HTERT RPE-1 (cell line): ENCODE results near the gene MAGEA11.
"Not testable (repeated sequence)": the region's sequence is repeated elsewhere in the genome, so short reads cannot be mapped to it uniquely, and the experiment has no call there.

ENCODE experiments used
- in situ Hi-C: fragments of 300-500 bp; cut with MboI; formaldehyde crosslinking; loops from 4 replicates; pipeline ENCODE4 v1.14.3; 2020; ENCODE audit warnings: low sequenced_read_pairs

The MAGEA11 gene

DNA sequence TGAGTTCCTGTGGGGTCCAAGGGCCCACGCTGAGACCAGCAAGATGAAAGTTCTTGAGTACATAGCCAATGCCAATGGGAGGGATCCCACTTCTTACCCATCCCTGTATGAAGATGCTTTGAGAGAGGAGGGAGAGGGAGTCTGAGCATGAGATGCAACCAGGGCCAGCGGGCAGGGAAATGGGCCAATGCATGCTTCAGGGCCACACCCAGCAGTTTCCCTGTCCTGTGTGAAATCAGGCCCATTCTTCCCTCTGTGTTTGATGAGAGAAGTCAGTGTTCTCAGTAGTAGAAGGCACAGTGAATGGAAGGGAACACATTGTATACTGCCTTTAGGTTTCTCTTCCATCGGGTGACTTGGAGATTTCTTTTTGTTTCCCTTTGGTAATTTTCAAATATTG lies 4.8 kb downstream of the MAGEA11 start:
- in situ Hi-C loops: no loop called here

GRCh38 chrX:149717803-149718202 lies 5.9 kb downstream of the MAGEA11 start:
- in situ Hi-C loops: no loop called here

DNA sequence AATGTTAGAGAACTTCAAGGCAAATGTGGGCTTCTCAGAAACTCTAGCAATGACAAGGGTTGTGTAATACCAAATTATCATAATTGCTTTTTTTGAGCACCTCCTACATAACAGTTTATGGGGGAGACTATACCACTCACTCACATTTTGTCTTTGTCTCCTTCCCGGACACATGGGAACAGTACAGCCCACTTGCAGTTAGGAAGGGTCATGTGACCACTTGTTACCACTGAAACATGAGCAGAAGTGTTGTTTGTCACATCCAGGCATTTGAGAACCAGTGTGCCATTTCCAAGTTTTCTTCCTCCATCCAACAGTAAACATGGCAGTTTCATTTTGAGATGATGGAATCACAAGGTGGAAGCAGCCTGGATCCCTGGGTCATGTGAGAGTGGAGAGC lies 6.9 kb downstream of the MAGEA11 start:
- in situ Hi-C loops: no loop called here

DNA sequence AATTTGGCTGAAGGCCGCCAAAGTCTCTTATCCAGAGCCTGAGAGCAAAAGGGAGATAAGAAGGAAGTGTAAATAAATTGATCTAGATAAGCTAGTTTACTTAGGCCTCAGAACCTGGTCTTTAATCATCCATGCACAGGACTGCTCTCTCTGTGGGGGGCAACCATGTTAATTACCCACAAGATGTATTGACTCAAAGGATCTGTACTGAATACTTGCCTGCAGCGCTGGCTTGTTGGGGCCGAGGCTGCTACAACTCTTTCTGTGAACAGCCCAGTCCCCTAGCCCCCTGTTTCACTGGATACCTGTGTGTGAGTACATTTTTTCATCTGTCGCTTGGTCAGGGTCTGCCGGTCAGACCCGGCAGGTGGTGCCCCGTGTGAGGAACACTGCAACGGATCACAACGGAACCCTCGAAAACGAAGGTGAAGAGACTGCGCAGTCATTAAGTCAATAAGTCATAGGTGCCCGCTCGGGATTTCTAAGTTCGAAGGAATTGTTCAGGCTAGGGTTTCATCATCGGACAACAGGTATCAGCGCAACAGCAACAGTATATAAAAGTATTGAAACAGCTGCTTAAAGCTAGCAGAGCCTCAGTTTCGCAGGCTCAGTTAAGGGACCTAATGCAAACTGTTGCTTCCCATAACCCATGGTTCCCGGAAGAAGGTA lies 8.3 kb downstream of the MAGEA11 start:
- in situ Hi-C loops: no loop called here

GRCh38 chrX:149721241-149721640 lies 9.4 kb downstream of the MAGEA11 start:
- in situ Hi-C loops: not testable (repeated sequence)

DNA sequence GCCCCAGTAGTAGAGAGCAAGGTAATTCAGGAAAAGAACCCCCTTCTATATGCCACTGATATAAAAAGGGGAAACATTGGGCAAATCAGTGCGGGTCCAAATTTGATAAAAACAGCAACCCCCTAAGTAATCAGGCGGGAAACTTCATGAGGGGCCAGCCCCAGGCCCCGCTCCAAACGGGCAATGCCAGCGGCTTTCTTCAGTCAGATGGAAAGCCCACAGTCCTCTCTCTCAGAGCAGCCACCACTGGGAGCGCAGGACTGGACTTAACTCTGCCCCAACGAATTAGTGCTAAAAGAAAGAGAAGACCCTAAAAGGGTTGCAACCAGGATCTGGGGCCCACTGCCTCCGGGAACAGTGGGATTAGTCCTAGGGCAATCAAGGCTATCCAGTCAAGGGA lies 9.9 kb downstream of the MAGEA11 start:
- in situ Hi-C loops: no loop called here

GRCh38 chrX:149723583-149724118 lies 11.8 kb downstream of the MAGEA11 start:
- in situ Hi-C loops: not testable (repeated sequence)

DNA sequence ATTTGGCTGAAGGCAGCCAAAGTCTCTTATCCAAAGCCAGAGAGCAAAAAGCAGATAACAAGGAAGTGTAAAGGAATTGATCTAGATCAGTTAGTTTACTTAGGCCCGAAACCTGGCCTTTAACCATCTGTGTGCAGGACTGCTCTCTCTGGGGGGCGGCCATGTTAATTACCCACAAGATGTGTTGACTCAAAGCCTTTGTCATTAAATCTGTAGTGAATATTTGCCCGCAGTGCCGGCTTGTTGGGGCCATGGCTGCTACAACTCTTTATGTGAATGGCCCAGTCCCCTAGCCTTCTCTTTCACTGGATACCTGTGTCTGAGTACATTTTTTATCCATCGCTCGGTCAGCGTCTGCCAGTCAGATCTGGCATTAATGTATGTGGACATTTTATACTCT lies 15.4 kb downstream of the MAGEA11 start:
- in situ Hi-C loops: not testable (repeated sequence)

- in situ Hi-C loops: not testable (repeated sequence)
Observed at GRCh38 chrX:149742269-149742668, 30.4 kb downstream of the MAGEA11 start.

DNA sequence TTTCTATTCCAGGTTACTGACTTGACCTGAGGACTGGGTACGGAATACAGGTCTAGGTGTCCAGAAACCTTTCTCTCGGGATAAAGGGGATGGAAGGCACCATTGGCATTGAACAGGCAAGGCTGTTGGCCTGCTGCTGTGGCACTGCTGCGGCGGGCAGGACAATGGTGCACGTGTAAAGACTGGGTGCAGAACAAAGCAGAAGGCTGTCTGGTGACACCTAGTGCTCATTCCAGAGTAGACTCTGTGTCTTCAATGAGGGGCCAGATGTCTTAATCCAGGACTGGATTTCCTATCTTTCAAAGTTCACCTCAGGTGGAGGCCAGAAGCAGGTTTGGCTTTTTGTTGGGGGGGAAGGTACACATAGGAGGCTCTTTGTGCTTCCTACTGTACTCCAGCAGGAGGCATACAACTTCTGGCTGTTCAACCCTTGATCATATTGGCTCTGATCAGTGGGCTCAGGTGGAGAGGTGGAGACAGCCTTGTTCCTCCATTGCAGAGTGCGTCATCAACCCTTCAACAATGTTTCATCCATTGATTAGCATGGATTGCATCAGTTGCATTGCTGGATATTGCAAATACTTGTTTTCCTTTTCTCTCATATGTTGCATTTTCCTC lies 34.6 kb downstream of the MAGEA11 start:
- in situ Hi-C loops: not testable (repeated sequence)

DNA sequence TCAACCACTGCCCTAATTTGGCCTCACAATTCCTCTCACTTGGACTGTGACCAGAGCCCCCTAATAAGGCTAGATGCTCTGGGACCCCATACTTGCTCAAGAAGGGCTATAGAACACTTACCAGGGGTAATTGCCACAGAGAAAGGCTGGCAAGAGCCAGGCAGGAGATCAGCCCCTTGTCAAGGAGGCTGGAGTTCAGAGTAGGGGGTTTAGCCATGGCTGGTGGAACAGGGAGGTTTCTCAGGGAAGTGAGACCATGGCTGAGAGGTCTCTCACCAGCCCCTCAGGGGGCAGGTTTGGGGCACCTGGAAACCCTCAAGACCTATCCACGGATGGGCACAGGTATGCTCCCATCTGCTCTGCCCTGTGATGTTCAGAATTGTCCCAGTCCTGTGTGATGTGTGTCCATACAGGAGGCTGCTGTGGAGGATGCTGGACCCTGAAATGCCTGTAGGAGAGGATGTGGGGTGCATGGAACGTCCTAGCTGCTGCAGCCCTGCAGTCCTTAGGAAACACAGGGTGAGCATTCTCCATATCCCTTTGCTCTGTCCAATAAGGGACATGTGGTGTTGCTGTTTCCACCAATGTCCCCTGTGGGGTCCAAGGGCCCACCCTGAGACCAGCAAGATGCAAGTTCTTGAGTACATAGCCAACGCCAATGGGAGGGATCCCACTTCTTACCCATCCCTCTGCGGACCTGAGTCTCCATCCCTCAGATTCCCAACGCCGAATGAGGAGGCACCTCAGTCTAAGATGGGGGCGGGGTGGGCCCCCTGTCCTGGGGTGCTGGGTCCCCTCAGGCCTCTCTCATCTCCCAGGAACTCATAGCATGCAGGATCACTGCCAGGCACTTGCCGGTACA lies 45.6 kb downstream of the MAGEA11 start:
- in situ Hi-C loops: no loop called here

DNA sequence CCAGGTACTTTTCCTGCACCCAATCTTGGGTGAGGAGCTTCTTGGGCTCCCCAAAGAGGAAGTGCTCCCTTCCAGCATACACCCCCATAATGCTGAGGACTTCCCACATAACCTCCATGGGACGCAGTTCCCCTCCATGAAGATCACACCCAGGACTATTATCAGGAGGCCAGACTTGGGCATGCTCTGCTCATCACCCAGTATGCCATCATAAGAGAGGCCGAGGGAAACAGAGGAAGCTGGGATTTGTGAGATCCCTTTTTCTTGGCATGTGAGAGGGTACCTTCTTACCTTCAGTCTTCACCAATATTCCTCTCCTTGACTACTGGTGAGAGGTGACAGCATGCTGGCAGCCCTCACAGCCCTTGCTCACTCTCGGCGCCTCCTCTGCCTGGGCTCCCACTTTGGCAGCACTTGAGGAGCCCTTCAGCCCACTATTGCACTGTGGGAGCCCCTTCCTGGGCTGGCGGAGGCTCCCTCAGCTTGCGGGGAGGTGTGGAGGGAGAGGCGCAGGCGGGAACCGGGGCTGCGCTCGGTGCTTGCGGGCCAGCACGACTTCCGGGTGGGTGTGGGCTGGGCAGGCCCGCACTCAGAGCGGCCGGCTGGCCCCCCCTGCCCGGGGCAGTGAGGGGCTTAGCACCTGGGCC lies 46.3 kb downstream of the MAGEA11 start:
- in situ Hi-C loops: no loop called here

DNA sequence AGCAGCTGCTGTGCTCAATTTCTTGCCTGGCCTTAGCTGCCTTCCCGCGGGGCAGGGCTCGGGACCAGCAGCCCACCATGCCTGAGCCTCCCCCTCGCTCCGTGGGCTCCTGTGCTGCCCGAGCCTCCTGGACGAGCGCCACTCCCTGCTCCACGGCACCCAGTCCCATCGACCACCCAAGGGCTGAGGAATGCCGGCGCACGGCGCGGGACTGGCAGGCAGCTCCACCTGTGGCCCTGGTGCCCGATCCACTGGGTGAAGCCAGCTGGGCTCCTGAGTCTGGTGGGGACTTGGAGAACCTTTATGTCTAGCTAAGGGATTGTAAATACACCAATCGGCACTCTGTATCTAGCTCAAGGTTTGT lies 46.8 kb downstream of the MAGEA11 start:
- in situ Hi-C loops: not testable (repeated sequence)

DNA sequence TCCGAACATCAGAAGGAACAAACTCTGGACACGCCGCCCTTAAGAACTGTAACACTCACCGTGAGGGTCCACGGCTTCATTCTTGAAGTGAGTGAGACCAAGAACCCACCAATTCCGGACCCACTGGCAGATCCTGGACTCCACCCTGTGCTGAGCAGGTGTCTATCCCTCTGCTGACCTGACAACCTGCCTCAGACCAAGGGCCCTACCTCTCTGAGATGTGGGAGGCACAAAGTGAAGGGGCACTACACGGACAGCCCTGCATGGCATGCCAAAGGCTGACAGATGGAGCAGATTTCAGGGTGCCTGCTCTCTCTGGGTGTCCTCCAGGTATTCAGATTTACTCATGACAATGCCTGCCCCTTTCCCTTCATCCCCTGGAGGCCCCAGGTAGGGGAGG lies 48.0 kb downstream of the MAGEA11 start:
- in situ Hi-C loops: no loop called here

DNA sequence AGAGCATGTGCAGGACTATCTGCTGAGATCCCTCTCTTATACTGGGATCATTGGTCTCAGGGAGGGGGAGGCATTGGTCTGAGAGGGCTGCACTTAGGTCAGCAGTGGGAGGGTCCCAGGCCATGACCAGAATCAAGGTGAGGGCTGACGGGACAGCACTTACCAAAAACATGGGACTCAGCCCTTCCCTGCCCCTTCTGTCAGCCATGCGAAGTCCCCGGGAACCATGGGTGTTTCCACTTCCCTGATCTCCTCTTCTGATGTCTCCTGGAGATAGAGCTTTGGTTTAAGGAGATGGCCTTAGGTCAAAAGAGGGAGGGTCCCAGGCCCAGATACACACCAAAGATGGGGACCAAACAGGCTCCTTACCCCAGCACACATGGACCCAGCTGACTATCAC lies 49.1 kb downstream of the MAGEA11 start:
- in situ Hi-C loops: no loop called here

GRCh38 chrX:149761858-149762674 lies 50.2 kb downstream of the MAGEA11 start:
- in situ Hi-C loops: not testable (repeated sequence)

- in situ Hi-C loops: no loop called here
Observed at GRCh38 chrX:149762696-149763614, 51.1 kb downstream of the MAGEA11 start.
